Trophoblast cell (in vitro differentiated cells and primary cell): ENCODE data around the gene CMTM6.

Experiments
- DNase-seq, 2 donors: peaks; one replicate each; pipeline ENCODE4 v3.0.0-alpha.2; 2016
- H2AFZ ChIP-seq: 2 replicates; pipeline ENCODE4 v1.6.1; 2013; ENCODE audit warnings: low read length, moderate library complexity, mild to moderate bottlenecking; ENCODE audit not compliant: insufficient read depth, poor library complexity
- H2AK5ac ChIP-seq: 2 replicates; pipeline ENCODE4 v1.6.1; 2013; ENCODE audit warnings: mild to moderate bottlenecking, low read length
- H2BK120ac ChIP-seq: 2 replicates; pipeline ENCODE4 v1.6.1; 2013; ENCODE audit warnings: low read length, mild to moderate bottlenecking, moderate library complexity; ENCODE audit not compliant: insufficient read depth, poor library complexity
- H2BK12ac ChIP-seq: 2 replicates; pipeline ENCODE4 v1.6.1; 2013; ENCODE audit warnings: mild to moderate bottlenecking, low read length, moderate library complexity
- H2BK5ac ChIP-seq: 2 replicates; pipeline ENCODE4 v1.6.1; 2013; ENCODE audit warnings: low read length, low read depth, moderate library complexity, mild to moderate bottlenecking; ENCODE audit not compliant: poor library complexity
- H3K14ac ChIP-seq: 2 replicates; pipeline ENCODE4 v1.6.1; 2013; ENCODE audit warnings: mild to moderate bottlenecking, low read length
- H3K18ac ChIP-seq: 2 replicates; pipeline ENCODE4 v1.6.1; 2013; ENCODE audit warnings: mild to moderate bottlenecking, low read length
- H3K23ac ChIP-seq: 2 replicates; pipeline ENCODE4 v1.6.1; 2013; ENCODE audit warnings: low read length
- H3K27ac ChIP-seq: 2 replicates; pipeline ENCODE4 v1.5.1; 2013; ENCODE audit warnings: low read depth, mild to moderate bottlenecking, inconsistent platforms, low read length, moderate library complexity
- H3K27me3 ChIP-seq: 2 replicates; pipeline ENCODE4 v1.6.1; 2013; ENCODE audit warnings: inconsistent platforms, mild to moderate bottlenecking, low read length, moderate library complexity; ENCODE audit not compliant: insufficient read depth
- H3K36me3 ChIP-seq, 2 experiments: 1 replicate in 1 of 2; 2 replicates in 1 of 2; pipeline ENCODE4 v1.6.1; 2013; ENCODE audit warnings: low read length in 2 of 2, mild to moderate bottlenecking in 2 of 2, moderate library complexity in 1 of 2; ENCODE audit not compliant: insufficient read depth in 2 of 2, control insufficient read depth in 1 of 2
- H3K4ac ChIP-seq: 2 replicates; pipeline ENCODE4 v1.6.1; 2013; ENCODE audit warnings: low read depth, mild to moderate bottlenecking, low read length, moderate library complexity
- H3K4me1 ChIP-seq, 2 experiments: 1 replicate in 1 of 2; 2 replicates in 1 of 2; pipeline ENCODE4 v1.6.1; 2013; ENCODE audit warnings: low read length in 2 of 2, mild to moderate bottlenecking in 2 of 2, moderate library complexity in 1 of 2; ENCODE audit not compliant: insufficient read depth in 2 of 2, control insufficient read depth in 1 of 2
- H3K4me2 ChIP-seq: 2 replicates; pipeline ENCODE4 v1.6.1; 2013; ENCODE audit warnings: inconsistent platforms, mild to moderate bottlenecking, low read length, moderate library complexity
- H3K4me3 ChIP-seq: 2 replicates; pipeline ENCODE4 v1.5.1; 2013; ENCODE audit warnings: mild to moderate bottlenecking, low read depth, low read length, inconsistent platforms
- H3K79me1 ChIP-seq: one replicate; pipeline ENCODE4 v1.6.1; 2013; ENCODE audit warnings: low read length
- H3K79me2 ChIP-seq: 2 replicates; pipeline ENCODE4 v1.6.1; 2013; ENCODE audit warnings: low read length, mild to moderate bottlenecking; ENCODE audit not compliant: control insufficient read depth, insufficient read depth, poor library complexity
- H3K9ac ChIP-seq: 2 replicates; pipeline ENCODE4 v1.6.1; 2013; ENCODE audit warnings: mild to moderate bottlenecking, low read length
- H3K9me3 ChIP-seq: 2 replicates; pipeline ENCODE4 v1.6.1; 2013; ENCODE audit warnings: low read depth, mild to moderate bottlenecking, control low read depth, inconsistent platforms, low read length; ENCODE audit not compliant: insufficient read depth
- H4K12ac ChIP-seq: 2 replicates; pipeline ENCODE4 v1.6.1; 2013; ENCODE audit warnings: low read depth, mild to moderate bottlenecking, low read length, moderate library complexity
- H4K8ac ChIP-seq: 2 replicates; pipeline ENCODE4 v1.6.1; 2013; ENCODE audit warnings: low read depth, mild to moderate bottlenecking, low read length, moderate library complexity
- H4K91ac ChIP-seq: one replicate; pipeline ENCODE4 v1.6.1; 2013; ENCODE audit warnings: low read depth, mild to moderate bottlenecking, low read length, moderate library complexity
- WGBS: extraction: QIAGEN DNeasy Blood & Tissue Kit; methylation state at CpG from one replicate; pipeline ENCODE4 v1.1.7; 2013; ENCODE audit warnings: missing lambda C conversion rate; ENCODE audit not compliant: insufficient read length, insufficient coverage; ENCODE audit errors: extremely low coverage; 5-methylcytosine and 5-hydroxymethylcytosine counted together

The CMTM6 gene

DNA sequence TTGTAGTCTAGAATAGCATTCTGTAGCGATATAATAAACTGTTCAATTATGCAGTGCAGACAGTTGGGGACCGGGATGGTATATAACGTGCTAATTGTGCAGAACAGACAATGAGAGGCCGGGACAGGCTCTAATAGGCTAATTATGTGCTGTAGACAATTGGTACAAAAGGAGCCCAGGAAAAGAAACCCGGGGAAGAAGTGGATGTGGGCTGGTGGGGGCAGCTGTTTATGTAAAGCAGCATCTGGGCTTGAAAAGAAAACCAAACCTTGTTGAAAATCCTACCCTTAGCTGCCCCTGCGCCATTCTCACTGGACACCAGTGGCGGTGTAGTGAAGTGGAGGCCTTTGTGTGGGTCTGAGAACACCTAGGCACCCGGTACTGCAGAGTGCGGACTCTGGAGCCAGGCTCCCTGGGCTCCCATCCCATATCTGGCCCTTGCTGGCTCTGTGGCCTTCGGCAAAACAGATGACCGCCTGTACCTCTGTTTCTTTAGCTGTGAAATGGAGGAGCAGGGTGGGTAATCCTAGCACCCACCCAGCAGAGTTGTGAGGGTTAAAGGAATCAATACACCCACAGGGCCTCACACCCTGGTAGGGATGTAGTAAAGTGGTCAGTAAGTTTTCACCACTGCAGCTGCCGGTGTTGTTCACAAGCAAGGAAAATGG lies 51.5 kb downstream of the CMTM6 start:
- Histone ChIP-seq H3K9me3 (no peaks in the 10 kb centered on the region), H3K4me3 (no peak overlapping the region), H4K12ac (no peak overlapping the region), H3K18ac (no peak overlapping the region), H4K8ac (no peak overlapping the region), H3K4me2 (no peak overlapping the region), H2BK12ac (no peak overlapping the region), H3K27ac (no peak overlapping the region), H3K23ac (no peak overlapping the region), H2BK5ac (no peak overlapping the region), H3K36me3 (peaks cover 0 to 2% of the 10 kb centered on the region in 2 experiments), H3K27me3 (no peaks in the 10 kb centered on the region), H3K79me2 (no peaks in the 10 kb centered on the region), H2BK120ac (no peak overlapping the region), H3K4ac (no peak overlapping the region), H3K79me1 (no peaks in the 10 kb centered on the region), H2AK5ac (no peak overlapping the region), H3K4me1 (no peaks in the 10 kb centered on the region), H2AFZ (no peak overlapping the region), H3K14ac (no peak overlapping the region), H3K9ac (no peak overlapping the region), H4K91ac (no peak overlapping the region)
- WGBS, result no CpG with 5 or more reads among the region's 12 CpGs
- no peak for DNase-seq

DNA sequence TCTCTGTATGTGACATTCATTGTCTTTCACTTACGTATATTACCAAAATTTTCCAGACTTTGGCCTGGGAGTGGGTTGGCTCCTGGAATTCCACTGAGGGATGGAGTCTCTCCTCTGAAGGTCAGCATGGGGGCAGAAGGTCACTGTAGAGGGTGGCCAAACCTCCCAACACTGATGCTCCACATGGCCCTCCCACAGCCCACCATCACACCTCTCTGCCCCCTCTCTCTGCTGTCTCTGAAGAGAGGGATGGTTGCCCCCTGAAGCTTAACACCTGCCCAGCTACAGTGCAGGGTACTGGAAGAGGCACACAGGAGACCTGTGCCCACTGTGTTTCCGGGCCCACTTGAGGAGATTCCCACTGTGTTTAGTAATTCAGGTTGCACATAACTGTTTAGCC lies 52.2 kb downstream of the CMTM6 start:
- H2AFZ ChIP-seq, result no peak overlapping the region
- no peak overlapping the region for H3K4ac ChIP-seq
- no peak overlapping the region for H3K23ac ChIP-seq
- H2BK5ac ChIP-seq, result no peak overlapping the region
- H3K18ac ChIP-seq, result no peak overlapping the region
- no peak overlapping the region for H2AK5ac ChIP-seq
- DNase-seq, result no peak
- H3K27me3 ChIP-seq, result no peaks in the 10 kb centered on the region
- H3K79me2 ChIP-seq, result no peaks in the 10 kb centered on the region
- H3K79me1 ChIP-seq, result no peaks in the 10 kb centered on the region
- H2BK120ac ChIP-seq, result no peak overlapping the region
- no peak overlapping the region for H4K91ac ChIP-seq
- no peak overlapping the region for H3K4me3 ChIP-seq
- peaks cover 0 to 2% of the 10 kb centered on the region in 2 experiments for H3K36me3 ChIP-seq
- H3K14ac ChIP-seq, result no peak overlapping the region
- H3K27ac ChIP-seq, result no peak overlapping the region
- no peaks in the 10 kb centered on the region for H3K9me3 ChIP-seq
- no CpG with 5 or more reads among the region's 2 CpGs for WGBS
- H2BK12ac ChIP-seq, result no peak overlapping the region
- H3K4me1 ChIP-seq, result no peaks in the 10 kb centered on the region
- H3K4me2 ChIP-seq, result no peak overlapping the region
- H3K9ac ChIP-seq, result no peak overlapping the region
- no peak overlapping the region for H4K12ac ChIP-seq
- H4K8ac ChIP-seq, result no peak overlapping the region

DNA sequence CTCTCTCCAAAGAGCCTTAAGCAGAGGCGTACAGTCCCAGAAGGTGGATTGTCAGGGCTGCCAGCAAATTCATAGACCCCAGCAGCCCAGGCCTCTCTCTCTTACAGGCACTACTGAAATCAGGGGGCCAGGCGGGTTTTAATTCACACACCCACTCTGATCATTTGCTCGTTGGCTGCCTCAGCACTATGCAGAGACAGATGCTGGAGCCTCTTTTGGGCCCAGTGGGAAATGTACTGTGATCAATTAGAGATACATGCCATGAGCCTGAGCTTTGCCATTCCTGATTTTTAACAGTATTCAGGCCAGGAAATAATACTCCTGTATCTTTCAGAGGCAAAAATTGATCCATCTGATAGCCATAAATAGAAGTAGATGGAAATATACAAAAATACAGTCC lies 53.0 kb downstream of the CMTM6 start:
- Histone ChIP-seq H3K18ac (no peak overlapping the region), H3K27me3 (no peaks in the 10 kb centered on the region)

DNA sequence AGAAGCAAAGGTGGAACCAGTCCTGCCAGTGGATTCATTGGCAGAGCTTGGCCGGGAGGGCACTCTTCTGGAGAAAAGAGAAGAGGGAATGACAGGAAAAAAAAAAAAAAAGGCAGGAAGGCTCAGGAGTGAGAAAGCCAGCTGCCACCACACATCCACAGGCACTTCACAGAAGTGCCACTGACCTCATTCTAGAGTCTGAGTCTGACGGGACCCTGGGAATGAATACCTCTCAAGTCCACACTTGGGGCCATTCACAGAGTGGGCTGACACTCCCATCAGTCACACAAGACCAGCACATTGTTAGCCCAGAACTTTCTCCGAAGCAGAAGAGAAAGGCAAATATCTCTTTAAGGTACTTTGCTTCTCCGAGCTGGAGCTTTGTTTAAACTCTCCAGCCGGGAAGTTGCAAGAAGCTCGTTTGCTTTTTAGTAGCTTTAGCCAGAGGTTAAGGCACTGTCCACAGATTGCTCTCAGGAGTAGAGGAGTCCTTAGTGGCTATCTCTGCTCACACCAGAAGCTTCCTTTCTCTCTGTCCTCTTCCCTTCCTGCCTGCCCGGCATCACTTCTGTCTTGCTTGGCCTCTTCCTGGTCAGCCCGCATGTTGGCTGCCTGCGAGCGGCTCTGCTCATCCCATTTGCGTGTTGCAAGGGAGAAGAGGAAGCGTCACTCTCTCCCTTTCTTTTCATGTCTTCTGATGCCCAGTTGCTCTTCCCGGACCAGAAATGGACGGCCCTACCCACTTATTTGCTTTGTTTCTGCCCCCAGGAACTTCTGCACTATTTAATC lies 53.8 kb downstream of the CMTM6 start:
- Histone ChIP-seq H3K79me2 (no peaks in the 10 kb centered on the region), H3K23ac (no peak overlapping the region), H2AFZ (no peak overlapping the region), H3K79me1 (no peaks in the 10 kb centered on the region), H2BK12ac (no peak overlapping the region), H3K36me3 (peaks cover 0 to 2% of the 10 kb centered on the region in 2 experiments), H4K91ac (no peak overlapping the region), H3K9me3 (no peaks in the 10 kb centered on the region), H3K4me2 (no peak overlapping the region), H3K9ac (no peak overlapping the region), H3K18ac (no peak overlapping the region), H3K4me1 (no peaks in the 10 kb centered on the region), H2BK120ac (no peak overlapping the region), H4K12ac (no peak overlapping the region), H3K14ac (no peak overlapping the region), H3K27ac (no peak overlapping the region), H4K8ac (no peak overlapping the region), H3K27me3 (no peaks in the 10 kb centered on the region), H2AK5ac (no peak overlapping the region), H2BK5ac (no peak overlapping the region), H3K4me3 (no peak overlapping the region), H3K4ac (no peak overlapping the region)
- no peak for DNase-seq
- no CpG with 5 or more reads among the region's 14 CpGs for WGBS

More for the DNA sequence above, 53.0 kb downstream of the CMTM6 start:
- Histone ChIP-seq H3K27ac (no peak overlapping the region), H4K91ac (no peak overlapping the region), H4K8ac (no peak overlapping the region), H3K79me2 (no peaks in the 10 kb centered on the region), H3K14ac (no peak overlapping the region), H3K9me3 (no peaks in the 10 kb centered on the region), H3K4me2 (no peak overlapping the region), H3K23ac (no peak overlapping the region), H3K9ac (no peak overlapping the region), H3K4me1 (no peaks in the 10 kb centered on the region), H2AK5ac (no peak overlapping the region), H3K4ac (no peak overlapping the region), H2BK5ac (no peak overlapping the region), H3K4me3 (no peak overlapping the region), H2BK120ac (no peak overlapping the region), H4K12ac (no peak overlapping the region), H3K36me3 (peaks cover 0 to 2% of the 10 kb centered on the region in 2 experiments), H2BK12ac (no peak overlapping the region), H3K79me1 (no peaks in the 10 kb centered on the region), H2AFZ (no peak overlapping the region)
- WGBS, result no CpG with 5 or more reads among the region's 3 CpGs
- no peak for DNase-seq
